ENCODE data around the gene PDCD2L. TPM values are rescaled to one million over a fixed set of nuclear protein-coding genes. Genes with fewer than 3 reads are reported as not detected.
"Not testable (repeated sequence)": the region's sequence is repeated elsewhere in the genome, so short reads cannot be mapped to it uniquely, and the experiment has no call there.

Gene PDCD2L
- total RNA-seq, 1 donor from 2014 or later = 15.2 TPM

GRCh38 chr19:34373601-34374288, 30.5 kb upstream of the PDCD2L start:
- no peak for DNase-seq (ENCODE audit: extremely low read depth, low read depth, low spot score)

- DNase-seq (ENCODE audit: extremely low read depth, low read depth, low spot score) = no peak
Observed at GRCh38 chr19:34375598-34375997, 28.6 kb upstream of the PDCD2L start.

- DNase-seq (ENCODE audit: extremely low read depth, low read depth, low spot score) = no peak
Observed at GRCh38 chr19:34380639-34381241, 23.5 kb upstream of the PDCD2L start.

- no peak for DNase-seq (ENCODE audit: extremely low read depth, low read depth, low spot score)
Observed at GRCh38 chr19:34381399-34382251, 22.6 kb upstream of the PDCD2L start.

- no peak for DNase-seq (ENCODE audit: extremely low read depth, low read depth, low spot score)
Observed at GRCh38 chr19:34382471-34382870, 21.7 kb upstream of the PDCD2L start.

GRCh38 chr19:34383599-34383998, 20.6 kb upstream of the PDCD2L start:
- DNase-seq (ENCODE audit: extremely low read depth, low read depth, low spot score) = no peak

GRCh38 chr19:34386645-34387445, 17.4 kb upstream of the PDCD2L start:
- DNase-seq (ENCODE audit: extremely low read depth, low read depth, low spot score) = no peak

- DNase-seq (ENCODE audit: extremely low read depth, low read depth, low spot score) = no peak
Observed at GRCh38 chr19:34387446-34387810, 16.8 kb upstream of the PDCD2L start.

GRCh38 chr19:34388745-34389144, 15.5 kb upstream of the PDCD2L start:
- DNase-seq (ENCODE audit: extremely low read depth, low read depth, low spot score) = not testable (repeated sequence)

- no peak for DNase-seq (ENCODE audit: extremely low read depth, low read depth, low spot score)
Observed at GRCh38 chr19:34391813-34392212, 12.4 kb upstream of the PDCD2L start.

GRCh38 chr19:34393031-34393430, 11.2 kb upstream of the PDCD2L start:
- DNase-seq (ENCODE audit: extremely low read depth, low read depth, low spot score) = no peak

GRCh38 chr19:34393629-34394028, 10.6 kb upstream of the PDCD2L start:
- no peak for DNase-seq (ENCODE audit: extremely low read depth, low read depth, low spot score)

- DNase-seq (ENCODE audit: extremely low read depth, low read depth, low spot score) = no peak
Observed at GRCh38 chr19:34397853-34398252, 6.3 kb upstream of the PDCD2L start.

GRCh38 chr19:34399886-34400285, 4.3 kb upstream of the PDCD2L start:
- DNase-seq (ENCODE audit: extremely low read depth, low read depth, low spot score) = no peak

- DNase-seq (ENCODE audit: extremely low read depth, low read depth, low spot score) = not testable (repeated sequence)
Observed at GRCh38 chr19:34400844-34401243, 3.4 kb upstream of the PDCD2L start.

- DNase-seq (ENCODE audit: extremely low read depth, low read depth, low spot score) = no peak
Observed at GRCh38 chr19:34402074-34402600, 2.1 kb upstream of the PDCD2L start.

GRCh38 chr19:34403784-34404108, 453 bp upstream of the PDCD2L start:
- no peak for DNase-seq (ENCODE audit: extremely low read depth, low read depth, low spot score)

- no peak for DNase-seq (ENCODE audit: extremely low read depth, low read depth, low spot score)
Observed at GRCh38 chr19:34405892-34406660, 1.9 kb downstream of the PDCD2L start.

GRCh38 chr19:34408411-34408810, 4.2 kb downstream of the PDCD2L start:
- no peak for DNase-seq (ENCODE audit: extremely low read depth, low read depth, low spot score)
